Lower leg skin (tissue), 3 donors: ENCODE data around the gene EID3.

Source experiments
- CTCF ChIP-seq, 3 donors: fragments of 450-650 bp; IDR thresholded peaks; one replicate each; pipeline ENCODE4 v1.5.1; 2016; ENCODE audit warnings: antibody characterized with exemption in 3 of 3, mild to moderate bottlenecking in 3 of 3, moderate library complexity in 2 of 3
- POLR2A ChIP-seq, 2 donors: fragments of 450-650 bp; IDR thresholded peaks; one replicate each; pipeline ENCODE4 v1.6.1; 2016 to 2017; ENCODE audit warnings: antibody characterized with exemption in 2 of 2, mild to moderate bottlenecking in 1 of 2, moderate library complexity in 1 of 2

DNA sequence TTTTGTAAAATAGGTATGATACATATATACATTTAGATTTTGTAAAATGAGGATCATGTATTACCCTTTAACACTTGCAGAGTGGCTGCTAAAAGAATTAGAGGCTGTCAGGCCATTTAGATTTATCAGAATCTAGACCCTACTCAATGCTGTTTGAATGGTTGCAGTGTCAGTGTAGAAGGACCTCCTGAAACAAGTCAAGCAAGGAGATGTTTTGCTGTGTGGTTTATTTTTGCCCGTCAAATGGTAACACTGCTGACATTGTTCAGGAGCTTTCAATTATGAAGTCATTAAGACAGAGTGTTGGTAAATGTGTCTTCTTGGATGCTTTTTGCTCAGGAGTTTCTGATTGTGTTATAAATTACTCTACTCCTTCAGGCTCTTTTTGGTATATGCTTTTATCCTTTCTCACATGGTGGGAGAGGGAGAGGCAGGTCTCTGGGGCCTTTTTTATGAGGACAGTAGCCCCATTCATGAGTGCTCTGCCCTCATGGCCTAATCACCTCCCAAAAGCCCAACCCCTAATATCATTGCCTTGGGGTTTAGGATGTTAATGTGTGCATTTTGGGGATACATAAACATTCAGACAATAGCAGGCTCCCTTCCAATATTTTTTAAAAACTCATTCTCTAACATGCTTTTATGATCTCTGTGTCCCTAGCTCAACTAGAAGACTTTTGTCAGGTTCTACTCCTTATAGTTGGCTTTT, 16.5 kb downstream of the EID3 start:
- no peak for TF ChIP-seq CTCF (IDR thresholded peaks at IDR 0.05)
- no peak for TF ChIP-seq POLR2A (IDR thresholded peaks at IDR 0.05)
